ENCODE data around the gene PRDM1.

- TF ChIP-seq, protein P1, sequence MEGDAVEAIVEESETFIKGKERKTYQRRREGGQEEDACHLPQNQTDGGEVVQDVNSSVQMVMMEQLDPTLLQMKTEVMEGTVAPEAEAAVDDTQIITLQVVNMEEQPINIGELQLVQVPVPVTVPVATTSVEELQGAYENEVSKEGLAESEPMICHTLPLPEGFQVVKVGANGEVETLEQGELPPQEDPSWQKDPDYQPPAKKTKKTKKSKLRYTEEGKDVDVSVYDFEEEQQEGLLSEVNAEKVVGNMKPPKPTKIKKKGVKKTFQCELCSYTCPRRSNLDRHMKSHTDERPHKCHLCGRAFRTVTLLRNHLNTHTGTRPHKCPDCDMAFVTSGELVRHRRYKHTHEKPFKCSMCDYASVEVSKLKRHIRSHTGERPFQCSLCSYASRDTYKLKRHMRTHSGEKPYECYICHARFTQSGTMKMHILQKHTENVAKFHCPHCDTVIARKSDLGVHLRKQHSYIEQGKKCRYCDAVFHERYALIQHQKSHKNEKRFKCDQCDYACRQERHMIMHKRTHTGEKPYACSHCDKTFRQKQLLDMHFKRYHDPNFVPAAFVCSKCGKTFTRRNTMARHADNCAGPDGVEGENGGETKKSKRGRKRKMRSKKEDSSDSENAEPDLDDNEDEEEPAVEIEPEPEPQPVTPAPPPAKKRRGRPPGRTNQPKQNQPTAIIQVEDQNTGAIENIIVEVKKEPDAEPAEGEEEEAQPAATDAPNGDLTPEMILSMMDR (conservative IDR thresholded peaks at IDR 0.05), result no peak
- no peak for TF ChIP-seq EZH2 (IDR thresholded peaks at IDR 0.05; ENCODE audit: low read depth)
Observed at GRCh38 chr6:106114492-106114891, 28.4 kb downstream of the PRDM1 start.
